Fibroblast of skin of back (primary cell): ENCODE data around the gene ZNF804A.
"Not testable (repeated sequence)": the region's sequence is repeated elsewhere in the genome, so short reads cannot be mapped to it uniquely, and the experiment has no call there.

Source experiments
- DNase-seq: peaks from one replicate; pipeline ENCODE4 v3.0.0-alpha.2; 2013

The ZNF804A gene

DNA sequence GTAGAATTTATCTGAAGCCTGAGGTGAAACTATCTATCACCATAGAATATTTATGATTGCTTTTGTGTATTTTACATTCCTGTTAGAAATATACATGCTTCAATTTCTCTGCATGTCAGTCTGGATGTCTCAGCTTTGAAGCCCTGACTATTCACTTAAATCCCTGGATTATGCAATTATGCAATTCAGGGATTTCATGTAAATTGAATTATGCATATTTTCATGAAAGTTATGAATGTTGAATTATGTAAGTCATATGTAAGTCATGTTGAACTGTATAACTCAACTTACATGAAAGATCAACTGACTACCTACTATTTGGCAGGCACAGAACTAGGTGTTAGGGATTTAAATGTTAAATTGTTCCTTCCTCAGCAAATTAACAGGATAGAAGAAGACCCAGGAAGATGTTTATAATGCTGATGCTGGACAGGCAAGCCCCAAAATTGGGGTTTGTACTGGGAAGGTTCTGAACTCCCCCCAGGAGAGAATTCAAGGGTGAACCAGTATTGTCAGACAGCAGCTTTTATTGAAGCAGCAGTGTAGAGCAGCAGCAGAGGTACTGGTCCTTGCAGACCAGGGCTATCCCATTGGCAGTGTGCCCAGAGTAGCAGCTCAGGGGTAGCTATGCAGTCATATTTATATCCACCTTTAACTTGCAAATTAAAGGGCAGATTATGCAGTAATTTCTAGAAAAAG, 236.5 kb downstream of the ZNF804A start:
- no peak for DNase-seq

DNA sequence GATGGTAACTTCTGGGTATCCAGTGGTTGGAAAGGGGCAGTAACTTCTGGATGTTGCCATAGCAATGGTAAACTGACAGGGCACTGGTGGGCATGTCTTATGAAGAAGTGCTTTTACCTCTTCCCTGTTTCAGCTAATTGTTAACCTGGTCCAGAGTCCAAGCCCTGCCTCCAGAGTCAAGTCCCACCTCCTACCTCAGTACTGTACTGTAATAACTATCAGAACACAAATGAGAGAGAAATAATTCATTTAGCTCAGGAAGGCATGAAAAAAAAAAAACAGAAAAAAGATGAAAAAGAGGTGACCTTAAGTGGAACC, 237.0 kb downstream of the ZNF804A start:
- DNase-seq = no peak

GRCh38 chr2:184847331-184847730, 249.0 kb downstream of the ZNF804A start:
- DNase-seq = no peak

- peak; percentile 1 for DNase-seq
Measured at GRCh38 chr2:184849516-184849915, 251.2 kb downstream of the ZNF804A start.

- DNase-seq = no peak
Measured at GRCh38 chr2:184851576-184851975, 253.2 kb downstream of the ZNF804A start.

DNA sequence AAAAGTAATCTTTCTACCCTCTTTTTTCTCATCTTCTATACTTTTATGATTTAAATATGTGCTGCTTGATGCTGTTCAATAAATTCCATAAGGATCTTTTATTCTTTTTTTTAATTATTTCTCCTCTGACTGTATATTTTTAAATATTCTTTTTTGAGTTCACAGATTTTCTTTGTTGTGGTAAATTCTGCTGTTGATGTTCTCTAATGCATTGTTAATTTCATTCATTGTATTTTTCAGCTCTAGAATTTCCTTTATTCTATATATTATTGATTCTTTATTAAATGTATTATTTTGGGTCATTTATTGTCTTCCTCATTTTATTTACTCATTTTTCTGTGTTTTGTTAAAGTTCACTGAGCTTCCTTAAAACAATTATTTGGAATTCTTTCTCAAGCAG, 260.9 kb downstream of the ZNF804A start:
- DNase-seq = no peak

GRCh38 chr2:184860744-184861143, 262.4 kb downstream of the ZNF804A start:
- DNase-seq = no peak

GRCh38 chr2:184875212-184875611, 276.9 kb downstream of the ZNF804A start:
- DNase-seq = no peak

- no peak for DNase-seq
Measured at GRCh38 chr2:184875911-184876310, 277.6 kb downstream of the ZNF804A start.

DNA sequence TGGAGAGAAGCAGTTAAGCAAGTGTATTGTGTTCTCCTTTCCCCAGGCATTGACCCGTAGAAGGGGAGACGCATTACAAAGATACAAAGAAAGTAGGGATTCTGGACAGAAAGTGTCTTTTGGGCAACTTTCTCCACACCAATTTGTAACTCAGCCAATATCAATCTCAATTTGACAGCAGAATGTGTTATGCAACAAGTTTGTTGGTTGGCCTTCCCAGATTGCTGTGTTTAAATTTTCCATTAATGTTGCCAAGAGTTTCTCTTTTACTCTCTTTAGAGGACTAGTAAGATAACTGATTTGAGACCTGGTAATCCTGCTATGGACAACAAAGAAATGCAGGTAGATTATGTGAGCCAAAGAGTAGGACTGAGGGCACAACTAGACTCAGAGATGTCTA, 279.6 kb downstream of the ZNF804A start:
- no peak for DNase-seq

DNA sequence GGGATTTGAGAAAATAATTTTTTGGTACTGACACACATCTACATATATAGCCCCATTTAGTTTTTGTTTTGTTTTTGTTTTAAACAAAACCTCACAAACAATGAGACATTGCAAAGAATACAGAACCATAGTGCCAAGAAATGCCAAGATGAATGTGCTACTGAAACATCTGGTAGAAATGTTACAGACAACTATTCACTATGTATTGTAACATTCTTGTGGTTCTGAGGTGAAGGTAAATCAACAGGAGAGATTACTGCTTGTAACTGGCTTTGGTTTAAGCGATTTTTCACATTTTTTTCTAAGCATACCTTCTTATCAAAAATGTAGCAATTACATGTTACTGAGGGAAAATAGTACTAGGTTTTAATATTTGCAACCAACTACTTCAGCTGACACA, 281.3 kb downstream of the ZNF804A start:
- DNase-seq = no peak

DNA sequence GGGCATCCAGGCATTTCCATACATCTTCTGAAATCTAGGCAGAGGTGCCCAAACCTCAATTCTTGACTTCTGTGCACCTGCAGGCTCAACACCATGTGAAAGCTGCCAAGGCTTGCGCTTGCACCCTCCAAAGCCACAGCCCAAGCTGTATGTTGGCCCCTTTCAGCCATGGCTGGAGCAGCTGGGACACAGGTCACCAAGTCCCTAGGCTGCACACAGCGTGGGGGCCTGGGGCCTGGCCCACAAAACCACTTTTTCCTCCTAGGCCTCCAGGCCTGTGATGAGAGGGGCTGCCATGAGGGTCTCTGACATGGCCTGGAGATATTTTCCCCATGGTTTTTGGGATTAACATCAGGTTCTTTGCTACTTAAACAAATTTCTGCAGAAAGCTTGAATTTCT, 288.3 kb downstream of the ZNF804A start:
- DNase-seq = not testable (repeated sequence)

DNA sequence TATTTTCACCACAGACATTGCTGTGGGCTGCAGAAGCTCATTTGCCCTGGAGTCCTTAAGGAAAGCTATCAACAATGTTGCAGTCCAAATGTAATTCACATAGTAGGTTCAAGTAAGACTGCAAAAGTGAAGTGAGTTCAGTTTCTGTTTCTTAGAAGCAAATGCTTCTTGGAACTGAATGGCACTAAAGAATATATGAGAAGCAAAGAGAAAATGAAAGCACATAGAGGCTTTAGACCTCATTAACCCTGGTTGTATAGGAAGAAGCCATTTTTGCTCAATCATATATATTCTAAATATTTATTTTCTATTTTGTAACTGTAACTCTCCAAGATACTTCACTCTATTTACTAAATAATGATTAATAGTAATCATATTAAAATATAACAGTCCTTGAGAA, 292.0 kb downstream of the ZNF804A start:
- DNase-seq = no peak

GRCh38 chr2:184904991-184905390, 306.7 kb downstream of the ZNF804A start:
- no peak for DNase-seq

- DNase-seq = no peak
Measured at GRCh38 chr2:184906160-184906559, 307.8 kb downstream of the ZNF804A start.

- DNase-seq = peak; percentile 10
Measured at GRCh38 chr2:184906709-184907108, 308.4 kb downstream of the ZNF804A start.

DNA sequence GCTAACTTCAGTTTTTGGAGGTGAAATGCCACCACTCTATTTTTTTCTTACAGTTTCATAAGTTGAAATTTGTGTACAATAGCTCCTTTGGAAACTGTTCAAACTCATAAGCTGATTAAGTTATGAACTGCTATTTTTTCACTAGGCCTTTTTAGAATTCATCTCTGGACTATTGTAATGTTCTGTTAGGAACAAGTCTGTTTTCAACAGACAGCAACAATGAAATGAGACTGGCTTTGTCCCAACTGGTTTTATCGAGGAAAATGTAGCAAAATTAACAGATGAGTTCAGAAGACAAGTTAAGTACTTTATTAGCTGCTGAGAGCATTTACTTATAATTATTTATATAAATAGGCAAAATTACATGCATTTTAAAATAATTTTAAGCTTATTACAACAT, 310.6 kb downstream of the ZNF804A start:
- DNase-seq = no peak

GRCh38 chr2:184920451-184920965, 322.2 kb downstream of the ZNF804A start:
- peak; percentile 1 for DNase-seq

- DNase-seq = no peak
Measured at GRCh38 chr2:184921676-184922075, 323.3 kb downstream of the ZNF804A start.

GRCh38 chr2:184923751-184924150, 325.4 kb downstream of the ZNF804A start:
- DNase-seq = no peak

GRCh38 chr2:184927040-184927439, 328.7 kb downstream of the ZNF804A start:
- no peak for DNase-seq

GRCh38 chr2:184936761-184937160, 338.4 kb downstream of the ZNF804A start:
- DNase-seq = no peak

- no peak for DNase-seq
Measured at GRCh38 chr2:184938221-184938985, 340.1 kb downstream of the ZNF804A start.

- no peak for DNase-seq
Measured at GRCh38 chr2:184945326-184945725, 347.0 kb downstream of the ZNF804A start.
